Parathyroid adenoma (tissue), 2 donors: ENCODE results near the gene ST6GALNAC1.

Experiments
- H2AFZ ChIP-seq: fragments of 300-600 bp; sonication (generic); one replicate; pipeline ENCODE4 v1.7.0; 2017; ENCODE audit warnings: antibody characterized with exemption, mild to moderate bottlenecking
- H3K27ac ChIP-seq: fragments of 300-600 bp; sonication (generic); one replicate; pipeline ENCODE4 v1.7.0; 2017
- H3K27me3 ChIP-seq: fragments of 300-600 bp; sonication (generic); one replicate; pipeline ENCODE4 v1.7.0; 2017; ENCODE audit warnings: low read length; ENCODE audit not compliant: control insufficient read depth, insufficient read depth
- H3K36me3 ChIP-seq: fragments of 300-600 bp; sonication (generic); one replicate; pipeline ENCODE4 v1.7.0; 2017; ENCODE audit warnings: low read length; ENCODE audit not compliant: control insufficient read depth, insufficient read depth
- H3K4me1 ChIP-seq: fragments of 300-600 bp; sonication (generic); one replicate; pipeline ENCODE4 v1.7.0; 2017; ENCODE audit warnings: control low read depth
- H3K4me2 ChIP-seq: fragments of 300-600 bp; sonication (generic); one replicate; pipeline ENCODE4 v1.7.0; 2017; ENCODE audit warnings: low read length
- H3K4me3 ChIP-seq: fragments of 300-600 bp; sonication (generic); one replicate; pipeline ENCODE4 v1.7.0; 2017; ENCODE audit warnings: low read depth, low read length
- H3K79me2 ChIP-seq: fragments of 300-600 bp; sonication (generic); one replicate; pipeline ENCODE4 v1.7.0; 2017; ENCODE audit warnings: control low read depth
- H3K9ac ChIP-seq: fragments of 300-600 bp; sonication (generic); one replicate; pipeline ENCODE4 v1.7.0; 2017; ENCODE audit warnings: mild to moderate bottlenecking
- H3K9me3 ChIP-seq: fragments of 300-600 bp; sonication (generic); one replicate; pipeline ENCODE4 v1.7.0; 2017; ENCODE audit warnings: low read length; ENCODE audit not compliant: control insufficient read depth
- TF ChIP-seq, protein P1 (sequence below): fragments of 300-600 bp; sonication (generic); IDR thresholded peaks from one replicate; pipeline ENCODE4 v1.7.0; 2017; ENCODE audit warnings: antibody characterized with exemption, mild to moderate bottlenecking
- donor health status: primary hyperparathyroidism.

The ST6GALNAC1 gene

DNA sequence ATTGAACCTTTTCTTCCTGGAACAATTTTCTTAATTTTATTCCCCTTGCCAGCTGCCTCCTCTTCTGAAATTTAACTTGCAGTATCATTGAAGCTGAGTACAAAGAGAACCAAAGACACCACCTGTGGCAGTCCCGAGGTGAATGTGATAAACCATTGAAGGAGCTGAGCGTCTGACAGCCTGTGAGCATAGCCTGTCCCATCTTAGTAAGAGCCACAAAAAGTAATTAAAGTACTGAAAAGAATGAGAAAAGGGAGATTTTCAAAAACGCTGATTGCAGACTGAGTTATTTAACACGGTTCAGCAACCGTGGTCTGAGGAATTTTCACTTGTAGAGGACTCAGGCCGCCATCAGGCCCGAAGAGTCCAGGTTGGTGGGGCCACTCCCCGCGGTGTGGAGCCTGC lies 27.2 kb upstream of the ST6GALNAC1 start:
- Histone ChIP-seq H3K9me3 (no peaks in the 10 kb centered on the region), H3K4me2 (peak overlapping the region; percentile 83), H2AFZ (peak overlapping the region; percentile 79), H3K27ac (peak overlapping the region; percentile 84), H3K4me1 (peaks cover 23% of the 10 kb centered on the region), H3K27me3 (no peaks in the 10 kb centered on the region), H3K4me3 (peak overlapping the region; percentile 70), H3K79me2 (no peaks in the 10 kb centered on the region), H3K9ac (no peak overlapping the region), H3K36me3 (no peaks in the 10 kb centered on the region)
- TF ChIP-seq, protein P1, sequence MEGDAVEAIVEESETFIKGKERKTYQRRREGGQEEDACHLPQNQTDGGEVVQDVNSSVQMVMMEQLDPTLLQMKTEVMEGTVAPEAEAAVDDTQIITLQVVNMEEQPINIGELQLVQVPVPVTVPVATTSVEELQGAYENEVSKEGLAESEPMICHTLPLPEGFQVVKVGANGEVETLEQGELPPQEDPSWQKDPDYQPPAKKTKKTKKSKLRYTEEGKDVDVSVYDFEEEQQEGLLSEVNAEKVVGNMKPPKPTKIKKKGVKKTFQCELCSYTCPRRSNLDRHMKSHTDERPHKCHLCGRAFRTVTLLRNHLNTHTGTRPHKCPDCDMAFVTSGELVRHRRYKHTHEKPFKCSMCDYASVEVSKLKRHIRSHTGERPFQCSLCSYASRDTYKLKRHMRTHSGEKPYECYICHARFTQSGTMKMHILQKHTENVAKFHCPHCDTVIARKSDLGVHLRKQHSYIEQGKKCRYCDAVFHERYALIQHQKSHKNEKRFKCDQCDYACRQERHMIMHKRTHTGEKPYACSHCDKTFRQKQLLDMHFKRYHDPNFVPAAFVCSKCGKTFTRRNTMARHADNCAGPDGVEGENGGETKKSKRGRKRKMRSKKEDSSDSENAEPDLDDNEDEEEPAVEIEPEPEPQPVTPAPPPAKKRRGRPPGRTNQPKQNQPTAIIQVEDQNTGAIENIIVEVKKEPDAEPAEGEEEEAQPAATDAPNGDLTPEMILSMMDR = no peak

DNA sequence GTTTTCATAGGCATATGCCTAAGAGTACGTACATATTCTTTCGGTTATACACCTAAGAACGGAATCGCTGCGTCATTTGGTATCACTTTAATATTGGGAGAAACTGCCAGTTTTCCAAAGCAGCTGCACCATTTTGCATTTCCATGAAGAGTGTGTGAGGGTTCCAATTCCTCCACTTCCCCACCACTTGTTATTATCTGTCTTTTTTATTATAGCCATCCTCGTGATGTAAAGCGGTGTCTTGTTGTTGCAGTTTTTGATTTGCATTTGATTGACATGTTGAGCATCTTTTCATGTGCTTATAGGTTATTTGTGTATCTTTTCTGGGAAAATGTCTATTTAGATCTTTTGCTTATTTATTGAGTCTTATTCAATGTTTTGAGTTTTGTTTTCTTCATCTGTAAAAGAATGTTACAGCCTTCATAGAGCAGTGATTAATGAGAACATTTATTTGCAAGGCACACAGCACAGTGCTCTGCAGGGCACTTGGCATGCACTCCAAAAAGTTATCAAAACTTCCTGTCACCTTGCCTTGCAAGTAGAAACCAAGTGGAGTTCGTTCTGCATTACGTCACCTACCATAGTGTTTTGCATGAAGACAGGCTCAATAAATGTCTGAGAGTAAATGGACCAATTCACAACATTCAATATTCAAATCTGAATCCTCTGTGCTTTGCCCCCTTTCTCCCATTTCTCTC lies 26.6 kb upstream of the ST6GALNAC1 start:
- TF ChIP-seq, protein P1 = no peak
- no peaks in the 10 kb centered on the region for H3K36me3 ChIP-seq
- H3K4me1 ChIP-seq = peaks cover 23% of the 10 kb centered on the region
- H3K4me2 ChIP-seq = peak overlapping the region; percentile 83
- no peaks in the 10 kb centered on the region for H3K27me3 ChIP-seq
- H3K27ac ChIP-seq = peak overlapping the region; percentile 84
- peak overlapping the region; percentile 70 for H3K4me3 ChIP-seq
- H3K9me3 ChIP-seq = no peaks in the 10 kb centered on the region
- H2AFZ ChIP-seq = peak overlapping the region; percentile 79
- H3K9ac ChIP-seq = no peak overlapping the region
- H3K79me2 ChIP-seq = no peaks in the 10 kb centered on the region

DNA sequence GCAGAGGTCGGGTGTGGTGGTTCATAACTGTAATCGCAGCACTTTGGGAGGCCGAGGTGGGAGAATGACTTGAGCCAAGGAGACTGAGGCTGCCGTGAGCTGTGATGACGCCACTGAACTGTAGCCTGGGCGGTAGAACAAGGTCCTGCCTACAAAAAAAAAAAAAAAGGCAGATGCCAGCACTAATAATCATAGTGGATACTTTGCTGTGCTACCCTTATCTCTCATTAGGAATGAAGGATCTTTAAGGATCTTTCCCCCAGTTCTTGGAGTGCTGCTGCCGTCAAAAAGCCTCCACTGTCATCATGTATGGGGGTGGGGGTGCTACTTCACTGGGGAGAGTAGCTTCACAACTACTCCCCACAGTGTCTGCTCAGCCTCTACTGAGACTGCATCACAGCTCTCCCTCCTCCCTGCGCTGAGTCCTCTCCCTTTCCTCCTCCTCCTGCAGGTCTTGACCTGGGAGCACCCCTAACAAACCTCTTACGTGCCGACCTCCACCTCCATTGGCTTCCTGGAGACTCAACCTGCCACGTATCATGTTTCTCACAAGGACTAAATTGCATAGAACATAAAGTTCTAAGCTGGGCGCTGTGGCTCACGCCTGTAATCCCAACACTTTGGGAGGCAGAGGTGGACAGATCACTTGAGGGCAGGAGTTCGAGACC lies 24.4 kb upstream of the ST6GALNAC1 start:
- Histone ChIP-seq H3K36me3 (no peaks in the 10 kb centered on the region), H3K4me2 (no peak overlapping the region), H3K27me3 (no peaks in the 10 kb centered on the region), H3K9me3 (no peaks in the 10 kb centered on the region), H3K9ac (no peak overlapping the region), H3K4me3 (no peak overlapping the region), H3K4me1 (peaks cover 23% of the 10 kb centered on the region), H3K79me2 (no peaks in the 10 kb centered on the region), H2AFZ (peak overlapping the region; percentile 40), H3K27ac (no peak overlapping the region)
- TF ChIP-seq, protein P1 = no peak

DNA sequence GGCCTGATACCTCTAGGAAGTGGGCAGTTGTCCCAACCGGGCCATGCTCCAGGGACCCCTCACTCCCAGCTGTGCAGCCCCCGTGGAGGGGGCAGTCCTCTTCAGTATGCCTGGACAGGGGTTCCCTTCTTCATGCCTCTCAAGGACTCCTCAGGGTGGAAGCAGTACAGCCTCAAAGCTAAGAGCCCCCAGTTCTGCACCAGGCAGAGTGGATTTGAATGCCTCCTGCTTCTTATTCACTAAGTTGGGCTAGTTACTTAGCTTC lies 23.9 kb upstream of the ST6GALNAC1 start:
- H3K9me3 ChIP-seq = no peaks in the 10 kb centered on the region
- TF ChIP-seq, protein P1 = no peak

DNA sequence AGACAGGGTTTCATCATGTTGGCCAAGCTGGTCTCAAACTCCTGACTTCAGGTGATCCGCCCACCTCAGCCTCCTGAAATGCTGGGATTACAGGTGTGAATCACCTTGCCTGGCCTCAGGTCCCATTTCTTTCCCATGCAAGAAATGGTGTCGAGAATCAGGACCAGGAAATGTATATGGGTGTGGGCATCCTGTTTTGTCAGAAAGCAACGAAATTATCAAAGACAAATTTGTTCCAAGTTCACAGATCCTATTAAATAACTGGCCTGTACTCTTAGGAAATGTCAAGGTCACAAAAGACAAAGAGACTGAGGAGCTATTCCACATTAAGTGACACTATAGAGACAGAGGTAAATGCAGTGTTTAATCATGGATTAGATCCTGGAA lies 17.1 kb upstream of the ST6GALNAC1 start:
- H3K27ac ChIP-seq = no peak overlapping the region

More for the DNA sequence above, 23.9 kb upstream of the ST6GALNAC1 start:
- no peak overlapping the region for H3K27ac ChIP-seq
- H3K4me2 ChIP-seq = no peak overlapping the region
- H3K36me3 ChIP-seq = no peaks in the 10 kb centered on the region
- no peaks in the 10 kb centered on the region for H3K27me3 ChIP-seq
- no peaks in the 10 kb centered on the region for H3K79me2 ChIP-seq
- peak overlapping the region; percentile 40 for H2AFZ ChIP-seq
- H3K4me1 ChIP-seq = peaks cover 22% of the 10 kb centered on the region
- no peak overlapping the region for H3K9ac ChIP-seq
- H3K4me3 ChIP-seq = no peak overlapping the region

More for the DNA sequence above, 17.1 kb upstream of the ST6GALNAC1 start:
- Histone ChIP-seq H3K27me3 (no peaks in the 10 kb centered on the region), H3K36me3 (no peaks in the 10 kb centered on the region), H3K9ac (no peak overlapping the region), H3K79me2 (no peaks in the 10 kb centered on the region), H3K4me3 (no peak overlapping the region), H2AFZ (no peak overlapping the region), H3K4me1 (peaks cover 13% of the 10 kb centered on the region), H3K4me2 (no peak overlapping the region), H3K9me3 (no peaks in the 10 kb centered on the region)
- TF ChIP-seq, protein P1 = no peak
